ENCODE measurements around the gene SNTG2. TPM values are rescaled to one million over a fixed set of nuclear protein-coding genes. Genes with fewer than 3 reads are reported as not detected.

The SNTG2 gene
- total RNA-seq, 2 donors from 2014 or later, result 4.1 to 11.9 TPM

DNA sequence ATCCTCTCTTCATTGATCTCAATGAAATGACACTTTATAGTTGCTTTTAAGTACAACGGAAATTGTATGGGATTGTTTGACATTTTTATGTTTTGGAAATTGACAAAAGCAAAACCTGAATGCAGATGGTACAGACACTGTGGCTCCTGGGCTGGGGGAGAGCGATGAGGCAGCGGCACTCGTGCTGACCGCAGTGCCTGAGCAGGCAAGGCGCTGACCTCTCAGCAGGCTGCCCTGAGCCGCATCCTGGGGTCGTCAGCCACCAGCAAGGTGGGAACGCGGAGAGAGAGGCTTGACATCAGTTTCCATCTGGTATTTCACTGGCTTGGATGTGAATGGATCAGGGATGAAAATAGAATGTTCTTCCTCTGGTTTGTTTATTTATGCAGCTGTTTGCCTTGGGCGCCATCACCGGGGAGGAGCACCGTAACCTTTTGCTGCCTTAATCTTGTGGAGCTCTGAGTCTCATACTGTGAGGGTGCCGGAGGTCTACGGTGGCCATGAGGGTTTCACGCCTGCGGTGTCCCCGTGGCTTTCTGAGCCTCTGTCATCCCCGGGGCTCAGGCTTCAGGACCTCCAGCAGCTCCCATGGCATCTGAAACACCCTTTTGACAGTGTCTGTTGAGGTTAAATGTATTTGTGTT, 367.8 kb downstream of the SNTG2 start:
- no peaks in the 10 kb centered on the region for H3K9me3 Mint-ChIP-seq
- TF ChIP-seq, protein P1, sequence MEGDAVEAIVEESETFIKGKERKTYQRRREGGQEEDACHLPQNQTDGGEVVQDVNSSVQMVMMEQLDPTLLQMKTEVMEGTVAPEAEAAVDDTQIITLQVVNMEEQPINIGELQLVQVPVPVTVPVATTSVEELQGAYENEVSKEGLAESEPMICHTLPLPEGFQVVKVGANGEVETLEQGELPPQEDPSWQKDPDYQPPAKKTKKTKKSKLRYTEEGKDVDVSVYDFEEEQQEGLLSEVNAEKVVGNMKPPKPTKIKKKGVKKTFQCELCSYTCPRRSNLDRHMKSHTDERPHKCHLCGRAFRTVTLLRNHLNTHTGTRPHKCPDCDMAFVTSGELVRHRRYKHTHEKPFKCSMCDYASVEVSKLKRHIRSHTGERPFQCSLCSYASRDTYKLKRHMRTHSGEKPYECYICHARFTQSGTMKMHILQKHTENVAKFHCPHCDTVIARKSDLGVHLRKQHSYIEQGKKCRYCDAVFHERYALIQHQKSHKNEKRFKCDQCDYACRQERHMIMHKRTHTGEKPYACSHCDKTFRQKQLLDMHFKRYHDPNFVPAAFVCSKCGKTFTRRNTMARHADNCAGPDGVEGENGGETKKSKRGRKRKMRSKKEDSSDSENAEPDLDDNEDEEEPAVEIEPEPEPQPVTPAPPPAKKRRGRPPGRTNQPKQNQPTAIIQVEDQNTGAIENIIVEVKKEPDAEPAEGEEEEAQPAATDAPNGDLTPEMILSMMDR (conservative IDR thresholded peaks at IDR 0.05), result no peak
- H3K9me3 ChIP-seq (ENCODE audit: control insufficient read depth, low read length), result no peaks in the 10 kb centered on the region
- H3K4me3 ChIP-seq (ENCODE audit: low read length), result no peak overlapping the region
- H3K36me3 ChIP-seq (ENCODE audit: control insufficient read depth, insufficient read depth, low read length), result no peaks in the 10 kb centered on the region
- no peaks in the 10 kb centered on the region for H3K27me3 ChIP-seq (ENCODE audit: control insufficient read depth, insufficient read depth, low read length, poor library complexity, severe bottlenecking)
- H3K27ac Mint-ChIP-seq, result no peak overlapping the region
- H3K27ac ChIP-seq (ENCODE audit: low read depth, low read length), result no peak overlapping the region
- no peaks in the 10 kb centered on the region for H3K36me3 Mint-ChIP-seq (ENCODE audit: low read depth)
- no peaks in the 10 kb centered on the region for H3K4me1 Mint-ChIP-seq
- H3K27me3 Mint-ChIP-seq (ENCODE audit: insufficient read depth), result no peaks in the 10 kb centered on the region
- H3K9ac ChIP-seq (ENCODE audit: extremely low read depth, low read length, poor library complexity, severe bottlenecking), result no peak overlapping the region
- no peak overlapping the region for H3K4me3 Mint-ChIP-seq
- DNase-seq, result no peak
- 89 to 91% methylated on average over 12 to 19 of the region's 19 CpGs for WGBS, 2 experiments (ENCODE audit: insufficient coverage in 1 of 2, insufficient read length in 1 of 2)
- H3K4me1 ChIP-seq (ENCODE audit: control insufficient read depth, insufficient read depth, low read length), result no peaks in the 10 kb centered on the region

DNA sequence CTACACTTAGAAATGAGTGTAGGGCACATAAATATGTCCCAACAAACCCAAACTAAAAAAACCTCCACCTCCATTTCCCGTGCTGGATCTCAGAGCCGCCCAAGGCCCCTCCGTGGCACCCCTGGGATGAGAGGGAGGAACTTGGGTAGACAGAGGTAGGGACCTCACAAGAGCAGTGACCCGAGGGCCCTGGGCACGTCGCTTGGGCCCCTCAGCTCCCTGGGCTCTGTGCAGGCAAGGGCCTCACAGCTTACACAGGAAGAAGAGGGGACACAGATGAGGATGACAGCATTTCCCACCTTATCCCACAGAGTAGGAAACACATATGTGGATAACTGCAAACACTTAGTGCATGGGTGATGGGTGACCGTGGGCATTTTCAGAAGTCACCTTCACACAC, 368.7 kb downstream of the SNTG2 start:
- H3K27me3 Mint-ChIP-seq (ENCODE audit: insufficient read depth), result no peaks in the 10 kb centered on the region
- Histone ChIP-seq H3K27me3 (ENCODE audit: control insufficient read depth, insufficient read depth, low read length, poor library complexity, severe bottlenecking) (no peaks in the 10 kb centered on the region), H3K27ac (ENCODE audit: low read depth, low read length) (no peak overlapping the region), H3K4me1 (ENCODE audit: control insufficient read depth, insufficient read depth, low read length) (no peaks in the 10 kb centered on the region), H3K36me3 (ENCODE audit: control insufficient read depth, insufficient read depth, low read length) (no peaks in the 10 kb centered on the region), H3K9me3 (ENCODE audit: control insufficient read depth, low read length) (no peaks in the 10 kb centered on the region), H3K4me3 (ENCODE audit: low read length) (no peak overlapping the region), H3K9ac (ENCODE audit: extremely low read depth, low read length, poor library complexity, severe bottlenecking) (no peak overlapping the region)
- H3K27ac Mint-ChIP-seq, result no peak overlapping the region
- no peak overlapping the region for H3K4me3 Mint-ChIP-seq
- WGBS, 2 experiments (ENCODE audit: insufficient coverage in 1 of 2, insufficient read length in 1 of 2), result 90 to 100% methylated on average over 1 to 7 of the region's 7 CpGs
- no peak for DNase-seq
- H3K36me3 Mint-ChIP-seq (ENCODE audit: low read depth), result no peaks in the 10 kb centered on the region
- TF ChIP-seq, protein P1 (conservative IDR thresholded peaks at IDR 0.05), result no peak
- H3K4me1 Mint-ChIP-seq, result no peaks in the 10 kb centered on the region
- H3K9me3 Mint-ChIP-seq, result no peaks in the 10 kb centered on the region

DNA sequence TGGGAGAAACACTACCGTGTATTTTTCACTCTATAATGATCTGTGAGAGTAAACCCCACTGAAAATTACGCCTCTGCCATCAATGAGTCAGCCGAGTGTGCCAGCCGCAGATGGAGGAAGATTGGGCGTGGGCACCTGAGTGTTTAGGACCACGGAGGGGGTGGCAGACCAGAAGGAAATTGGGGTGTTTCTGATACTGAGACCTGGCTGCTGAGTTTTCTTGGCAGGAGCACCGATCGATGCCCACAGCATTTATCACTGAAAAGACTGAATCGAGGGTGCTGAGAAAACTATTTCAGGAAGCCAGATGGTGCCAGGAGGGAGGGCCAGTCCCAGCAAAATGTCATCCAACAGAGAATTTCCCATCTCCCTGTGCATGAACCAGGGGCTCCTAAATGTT, 370.7 kb downstream of the SNTG2 start:
- no peak for DNase-seq
- no peaks in the 10 kb centered on the region for H3K9me3 ChIP-seq (ENCODE audit: control insufficient read depth, low read length)
- no peaks in the 10 kb centered on the region for H3K36me3 Mint-ChIP-seq (ENCODE audit: low read depth)
- no peak overlapping the region for H3K9ac ChIP-seq (ENCODE audit: extremely low read depth, low read length, poor library complexity, severe bottlenecking)
- WGBS, 2 experiments (ENCODE audit: insufficient coverage in 1 of 2, insufficient read length in 1 of 2), result 93 to 100% methylated on average over 4 to 9 of the region's 9 CpGs
- H3K27me3 ChIP-seq (ENCODE audit: control insufficient read depth, insufficient read depth, low read length, poor library complexity, severe bottlenecking), result no peaks in the 10 kb centered on the region
- H3K4me3 Mint-ChIP-seq, result no peak overlapping the region
- no peaks in the 10 kb centered on the region for H3K27me3 Mint-ChIP-seq (ENCODE audit: insufficient read depth)
- H3K4me1 ChIP-seq (ENCODE audit: control insufficient read depth, insufficient read depth, low read length), result no peaks in the 10 kb centered on the region
- TF ChIP-seq, protein P1 (conservative IDR thresholded peaks at IDR 0.05), result no peak
- no peak overlapping the region for H3K27ac Mint-ChIP-seq
- H3K27ac ChIP-seq (ENCODE audit: low read depth, low read length), result no peak overlapping the region
- H3K36me3 ChIP-seq (ENCODE audit: control insufficient read depth, insufficient read depth, low read length), result no peaks in the 10 kb centered on the region
- no peaks in the 10 kb centered on the region for H3K9me3 Mint-ChIP-seq
- H3K4me1 Mint-ChIP-seq, result no peaks in the 10 kb centered on the region
- H3K4me3 ChIP-seq (ENCODE audit: low read length), result no peak overlapping the region

Measured in endodermal cell (in vitro differentiated cells).